Neuronal stem cell (in vitro differentiated cells): Measurements from ENCODE around the gene UBXN7.
A peak's percentile ranks its signal among the peaks of the same experiment; 100 is the strongest.

ENCODE experiments used
- DNase-seq: peaks from one replicate; pipeline ENCODE4 v3.0.0-alpha.2; 2013; ENCODE audit warnings: low spot score
- H2AFZ ChIP-seq: one replicate; pipeline ENCODE4 v1.6.1; 2013; ENCODE audit warnings: mild to moderate bottlenecking, low read length, inconsistent platforms
- H2AK5ac ChIP-seq: 2 replicates; pipeline ENCODE4 v1.6.1; 2013; ENCODE audit warnings: low read depth, mild to moderate bottlenecking, inconsistent platforms, low read length, moderate library complexity, mixed read lengths
- H2BK120ac ChIP-seq: 2 replicates; pipeline ENCODE4 v1.6.1; 2013; ENCODE audit warnings: low read depth, mild to moderate bottlenecking, inconsistent platforms, low read length, moderate library complexity, mixed read lengths
- H2BK12ac ChIP-seq: one replicate; pipeline ENCODE4 v1.6.1; 2013; ENCODE audit warnings: low read length, inconsistent platforms
- H2BK15ac ChIP-seq: 2 replicates; pipeline ENCODE4 v1.6.1; 2013; ENCODE audit warnings: mild to moderate bottlenecking, low read length, inconsistent platforms, mixed read lengths
- H2BK5ac ChIP-seq: one replicate; pipeline ENCODE4 v1.6.1; 2013; ENCODE audit warnings: inconsistent platforms, mild to moderate bottlenecking, low read length, moderate library complexity
- H3K14ac ChIP-seq: one replicate; pipeline ENCODE4 v1.6.1; 2013; ENCODE audit warnings: low read length, inconsistent platforms
- H3K18ac ChIP-seq: 2 replicates; pipeline ENCODE4 v1.6.1; 2013; ENCODE audit warnings: low read length, inconsistent platforms
- H3K23ac ChIP-seq: 2 replicates; pipeline ENCODE4 v1.6.1; 2013; ENCODE audit warnings: low read depth, mild to moderate bottlenecking, mixed read lengths, low read length, inconsistent platforms; ENCODE audit not compliant: poor library complexity
- H3K27ac ChIP-seq: replicated peaks from 3 replicates; pipeline ENCODE4 v1.5.1; 2013; ENCODE audit warnings: low read length, inconsistent platforms
- H3K27me3 ChIP-seq, 3 experiments: 2 replicates each; pipeline ENCODE4 v1.6.1; 2013; ENCODE audit warnings: low read length in 3 of 3, mild to moderate bottlenecking in 2 of 3, inconsistent platforms in 1 of 3, low read depth in 1 of 3, mixed read lengths in 1 of 3, moderate library complexity in 1 of 3; ENCODE audit not compliant: control insufficient read depth in 3 of 3, insufficient read depth in 3 of 3
- H3K36me3 ChIP-seq, 2 donors: replicated peaks in 1 of 2; 2 replicates each; pipeline ENCODE4 v1.6.1; 2013; ENCODE audit warnings: low read length in 2 of 2; ENCODE audit not compliant: control insufficient read depth in 2 of 2, insufficient read depth in 2 of 2
- H3K4ac ChIP-seq: 2 replicates; pipeline ENCODE4 v1.6.1; 2013; ENCODE audit warnings: inconsistent platforms, mild to moderate bottlenecking, low read length, moderate library complexity
- H3K4me1 ChIP-seq, 2 donors: 1 replicate in 1 of 2; 2 replicates in 1 of 2; pipeline ENCODE4 v1.6.1; 2013; ENCODE audit warnings: low read length in 2 of 2, low read depth in 1 of 2; ENCODE audit not compliant: control insufficient read depth in 2 of 2, insufficient read depth in 1 of 2
- H3K4me2 ChIP-seq: one replicate; pipeline ENCODE4 v1.6.1; 2013; ENCODE audit warnings: mild to moderate bottlenecking, low read length, inconsistent platforms; ENCODE audit not compliant: insufficient read depth, poor library complexity, severe bottlenecking
- H3K4me3 ChIP-seq, 2 donors: 2 replicates each; pipeline ENCODE4 v1.5.1; 2013; ENCODE audit warnings: low read length in 2 of 2, mild to moderate bottlenecking in 2 of 2, inconsistent platforms in 1 of 2, moderate library complexity in 1 of 2
- H3K79me1 ChIP-seq: one replicate; pipeline ENCODE4 v1.6.1; 2013; ENCODE audit warnings: low read depth, mild to moderate bottlenecking, inconsistent platforms, low read length, moderate library complexity
- H3K9ac ChIP-seq: one replicate; pipeline ENCODE4 v1.6.1; 2013; ENCODE audit warnings: mild to moderate bottlenecking, low read depth, low read length, inconsistent platforms; ENCODE audit not compliant: poor library complexity
- H3K9me3 ChIP-seq, 2 donors: replicated peaks in 1 of 2; 2 replicates each; pipeline versions ENCODE3 to v1.6.1; 2013; ENCODE audit warnings: low read length in 2 of 2, mild to moderate bottlenecking in 2 of 2, inconsistent platforms in 1 of 2, low read depth in 1 of 2, mixed read lengths in 1 of 2, moderate library complexity in 1 of 2; ENCODE audit not compliant: control insufficient read depth in 2 of 2, insufficient read depth in 1 of 2
- H4K8ac ChIP-seq: one replicate; pipeline ENCODE4 v1.6.1; 2013; ENCODE audit warnings: low read depth, mild to moderate bottlenecking, inconsistent platforms, low read length, moderate library complexity
- H4K91ac ChIP-seq: one replicate; pipeline ENCODE4 v1.6.1; 2013; ENCODE audit warnings: low read length, low read depth, mild to moderate bottlenecking, inconsistent platforms; ENCODE audit not compliant: poor library complexity
- WGBS, 2 donors: extraction: QIAGEN DNeasy Blood & Tissue Kit; methylation state at CpG; one replicate each; pipeline ENCODE4 v1.1.7; 2013; ENCODE audit warnings: missing lambda C conversion rate in 2 of 2, mixed read lengths in 1 of 2; ENCODE audit not compliant: insufficient read length in 2 of 2, insufficient replicate concordance in 1 of 2; ENCODE audit errors: extremely low coverage in 2 of 2; 5-methylcytosine and 5-hydroxymethylcytosine counted together

The UBXN7 gene

GRCh38 chr3:196335503-196335948 is 96.7 kb downstream of the UBXN7 start:
- DNase-seq, result no peak

GRCh38 chr3:196334982-196335381 is 97.2 kb downstream of the UBXN7 start:
- no peak for DNase-seq
- Histone ChIP-seq H2BK15ac (no peak overlapping the region), H4K91ac (no peak overlapping the region), H3K18ac (no peak overlapping the region), H2AFZ (no peak overlapping the region), H3K4me2 (no peak overlapping the region), H4K8ac (no peak overlapping the region), H3K23ac (no peak overlapping the region), H2BK5ac (no peak overlapping the region), H3K4me3 (no peak overlapping the region), H2AK5ac (no peak overlapping the region), H3K36me3 (no peaks in the 10 kb centered on the region), H2BK12ac (no peak overlapping the region), H2BK120ac (no peak overlapping the region), H3K27me3 (no peaks in the 10 kb centered on the region), H3K79me1 (no peaks in the 10 kb centered on the region), H3K14ac (no peak overlapping the region), H3K27ac (no peak overlapping the region), H3K9me3 (peaks cover 4 to 7% of the 10 kb centered on the region in 2 donors), H3K4ac (no peak overlapping the region), H3K9ac (no peak overlapping the region), H3K4me1 (no peaks in the 10 kb centered on the region)
- WGBS, 2 donors, result no CpG with 5 or more reads among the region's 1 CpG

More at GRCh38 chr3:196335503-196335948, 96.7 kb downstream of the UBXN7 start:
- Histone ChIP-seq H3K4me3 (no peak overlapping the region), H2BK120ac (no peak overlapping the region), H3K27me3 (no peaks in the 10 kb centered on the region), H3K18ac (peak overlapping the region; percentile 71), H2BK12ac (no peak overlapping the region), H2BK15ac (no peak overlapping the region), H3K23ac (peak overlapping the region; percentile 65), H3K9ac (peak overlapping the region; percentile 70), H4K91ac (no peak overlapping the region), H3K9me3 (peaks cover 4 to 7% of the 10 kb centered on the region in 2 donors), H3K4ac (no peak overlapping the region), H3K4me2 (no peak overlapping the region), H2BK5ac (no peak overlapping the region), H3K79me1 (no peaks in the 10 kb centered on the region), H3K36me3 (no peaks in the 10 kb centered on the region), H2AFZ (peak overlapping the region; percentile 75), H3K14ac (peak overlapping the region; percentile 82), H3K4me1 (no peaks in the 10 kb centered on the region), H2AK5ac (no peak overlapping the region), H3K27ac (no peak overlapping the region), H4K8ac (no peak overlapping the region)
- no CpG with 5 or more reads among the region's 12 CpGs for WGBS, 2 donors

- Histone ChIP-seq H3K4me1 (peaks cover 3 to 4% of the 10 kb centered on the region in 2 donors), H3K27me3 (no peaks in the 10 kb centered on the region)
These were observed 100.1 kb downstream of the UBXN7 start for GRCh38 chr3:196332168-196332567.

GRCh38 chr3:196327405-196327804 is 104.8 kb downstream of the UBXN7 start:
- Histone ChIP-seq H2BK15ac (no peak overlapping the region), H2BK12ac (no peak overlapping the region)

More at GRCh38 chr3:196332168-196332567, 100.1 kb downstream of the UBXN7 start:
- WGBS, 2 donors, result no CpG with 5 or more reads among the region's 8 CpGs
- Histone ChIP-seq H3K18ac (no peak overlapping the region), H3K4me2 (no peak overlapping the region), H2AK5ac (no peak overlapping the region), H3K9ac (no peak overlapping the region), H2BK5ac (no peak overlapping the region), H3K4me3 (no peak overlapping the region), H2BK120ac (no peak overlapping the region), H3K9me3 (peaks cover 0 to 3% of the 10 kb centered on the region in 2 donors), H3K79me1 (no peaks in the 10 kb centered on the region), H3K14ac (no peak overlapping the region), H4K91ac (no peak overlapping the region), H3K23ac (no peak overlapping the region), H4K8ac (no peak overlapping the region), H3K27ac (no peak overlapping the region), H2BK12ac (no peak overlapping the region), H2AFZ (no peak overlapping the region), H2BK15ac (no peak overlapping the region), H3K36me3 (no peaks in the 10 kb centered on the region), H3K4ac (no peak overlapping the region)
- DNase-seq, result no peak

More at GRCh38 chr3:196327405-196327804, 104.8 kb downstream of the UBXN7 start:
- no peak overlapping the region for H3K18ac ChIP-seq
- no peak overlapping the region for H2BK5ac ChIP-seq
- H3K9me3 ChIP-seq, result no peaks in the 10 kb centered on the region
- H3K4ac ChIP-seq, result no peak overlapping the region
- peaks cover 3 to 4% of the 10 kb centered on the region in 2 donors for H3K4me1 ChIP-seq
- H3K27me3 ChIP-seq, result no peaks in the 10 kb centered on the region
- no peaks in the 10 kb centered on the region for H3K79me1 ChIP-seq
- H4K91ac ChIP-seq, result no peak overlapping the region
- no peak for DNase-seq
- H3K36me3 ChIP-seq, result no peaks in the 10 kb centered on the region
- H3K4me3 ChIP-seq, result no peak overlapping the region
- H3K14ac ChIP-seq, result no peak overlapping the region
- no peak overlapping the region for H2AK5ac ChIP-seq
- peak overlapping the region; percentile 57 for H2AFZ ChIP-seq
- H3K4me2 ChIP-seq, result no peak overlapping the region
- peak overlapping the region; percentile 47 for H2BK120ac ChIP-seq
- H3K27ac ChIP-seq, result no peak overlapping the region
- H3K9ac ChIP-seq, result no peak overlapping the region
- WGBS, 2 donors, result no CpG with 5 or more reads among the region's 6 CpGs
- H4K8ac ChIP-seq, result no peak overlapping the region
- peak overlapping the region; percentile 8 for H3K23ac ChIP-seq
